Keratinocyte (primary cell): ENCODE data around the gene SPATA13. TPM values are rescaled to one million over a fixed set of nuclear protein-coding genes. Genes with fewer than 3 reads are reported as not detected.

Source experiments
- DNase-seq: peaks from one replicate; pipeline ENCODE4 v3.0.0-alpha.2; 2011; ENCODE audit warnings: low read depth, missing footprints, low spot score
- FAIRE-seq: peaks from 2 replicates; lab custom pipeline; 2011; peaks lifted over from hg19 to GRCh38; lab: Jason Lieb, UNC
- H2AFZ ChIP-seq: 2 replicates; pipeline ENCODE4 v1.6.0; 2012; ENCODE audit warnings: low read length, control low read depth, inconsistent platforms; ENCODE audit not compliant: control insufficient read depth
- H3K27ac ChIP-seq: 2 replicates; pipeline ENCODE4 v1.5.1; 2011; ENCODE audit warnings: low read length; ENCODE audit not compliant: control insufficient read depth, insufficient read depth
- H3K27me3 ChIP-seq: 3 replicates; pipeline ENCODE4 v1.6.0; 2011; ENCODE audit warnings: low read length; ENCODE audit not compliant: control insufficient read depth, insufficient read depth; ENCODE audit errors: extremely low read depth
- H3K36me3 ChIP-seq, 2 experiments: 2 replicates in 1 of 2; 3 replicates in 1 of 2; pipeline ENCODE4 v1.5.1; 2011; ENCODE audit warnings: low read length in 2 of 2, mild to moderate bottlenecking in 1 of 2; ENCODE audit not compliant: control insufficient read depth in 2 of 2, insufficient read depth in 2 of 2; ENCODE audit errors: extremely low read depth in 1 of 2
- H3K4me1 ChIP-seq: 3 replicates; pipeline ENCODE4 v1.5.1; 2011; ENCODE audit warnings: low read length; ENCODE audit not compliant: control insufficient read depth, insufficient read depth; ENCODE audit errors: extremely low read depth
- H3K4me2 ChIP-seq: 3 replicates; pipeline ENCODE4 v1.6.0; 2011; ENCODE audit warnings: low read depth, low read length; ENCODE audit not compliant: control insufficient read depth, insufficient read depth; ENCODE audit errors: extremely low read depth
- H3K4me3 ChIP-seq, 3 experiments: fragments of 200-600 bp in 1 of 3; sonication (generic) in 1 of 3; 2 replicates in 2 of 3; 3 replicates in 1 of 3; pipeline ENCODE4 v1.5.1; 2011 to 2016; ENCODE audit warnings: low read length in 3 of 3, mild to moderate bottlenecking in 3 of 3, control low read depth in 2 of 3, inconsistent platforms in 1 of 3, low read depth in 1 of 3, mixed read lengths in 1 of 3, mixed run types in 1 of 3, moderate library complexity in 1 of 3; ENCODE audit not compliant: control insufficient read depth in 2 of 3, insufficient read depth in 2 of 3; ENCODE audit errors: extremely low read depth in 1 of 3
- H3K79me2 ChIP-seq: 2 replicates; pipeline ENCODE4 v1.6.0; 2012; ENCODE audit warnings: low read length; ENCODE audit not compliant: control insufficient read depth, insufficient read depth
- H3K9ac ChIP-seq: 3 replicates; pipeline ENCODE4 v1.6.0; 2011; ENCODE audit warnings: low read length; ENCODE audit not compliant: control insufficient read depth, insufficient read depth; ENCODE audit errors: extremely low read depth
- H3K9me1 ChIP-seq: 3 replicates; pipeline ENCODE4 v1.6.0; 2011; ENCODE audit warnings: low read length; ENCODE audit not compliant: control insufficient read depth, insufficient read depth; ENCODE audit errors: extremely low read depth
- H3K9me3 ChIP-seq: 2 replicates; pipeline ENCODE4 v1.5.1; 2012; ENCODE audit warnings: low read depth, low read length; ENCODE audit not compliant: control insufficient read depth
- H4K20me1 ChIP-seq: 3 replicates; pipeline ENCODE4 v1.6.0; 2011; ENCODE audit warnings: low read length; ENCODE audit not compliant: control insufficient read depth, insufficient read depth; ENCODE audit errors: extremely low read depth
- CTCF ChIP-seq, 3 experiments: IDR thresholded peaks in 1 of 3; conservative IDR thresholded peaks in 1 of 3; optimal IDR thresholded peaks in 1 of 3; 2 replicates in 2 of 3; 3 replicates in 1 of 3; pipeline versions ENCODE3 to v1.5.1; 2011; ENCODE audit warnings: low read length in 3 of 3, mild to moderate bottlenecking in 3 of 3, moderate library complexity in 2 of 3, control low read depth in 1 of 3, inconsistent platforms in 1 of 3; ENCODE audit not compliant: insufficient read depth in 2 of 3; ENCODE audit errors: extremely low read depth in 1 of 3
- EZH2 ChIP-seq: IDR thresholded peaks from one replicate; pipeline ENCODE4 v1.6.1; 2012; ENCODE audit warnings: inconsistent platforms, mild to moderate bottlenecking, low read length, moderate library complexity
- dilution Hi-C: fragments of 300-500 bp; cut with MboI; formaldehyde crosslinking; loops from one replicate; pipeline ENCODE4 v1.7.0; 2020; ENCODE audit warnings: low sequenced_read_pairs; ENCODE audit not compliant: extremely low pct_ligation_motif_present
- polyA plus RNA-seq, 5 experiments: library from polyadenylated mRNA; depleted of rRNA in 3 of 5; stranded (reverse) in 3 of 5; stranded (forward) in 1 of 5; unstranded in 1 of 5; fragments of >200 nt; gene quantifications; 1 replicate in 1 of 5; 2 replicates in 3 of 5; 3 replicates in 1 of 5; pipeline versions ENCODE4 v1.2.1 to v1.2.3, GENCODE V29; 2011 to 2012; ENCODE audit warnings: missing spikeins in 2 of 5, low read depth in 1 of 5, low replicate concordance in 1 of 5

The SPATA13 gene
- polyA plus RNA-seq, 1 donor (not counting 4 experiments of a cell fraction or from before 2014, with no cell fraction given) = 1.2 TPM

- H3K9me3 ChIP-seq = no peaks in the 10 kb centered on the region
- DNase-seq (no peak), FAIRE-seq (no peak)
- no peaks in the 10 kb centered on the region for H4K20me1 ChIP-seq
- TF ChIP-seq CTCF (optimal IDR thresholded peaks at IDR 0.05 in 1 of 3, IDR thresholded peaks at IDR 0.05 in 1 of 3, conservative IDR thresholded peaks at IDR 0.05 in 1 of 3; ENCODE audit: extremely low read depth in 1 of 3, insufficient read depth in 2 of 3, low read length in 3 of 3) (no peak), EZH2 (no peak)
- no peaks in the 10 kb centered on the region for H3K27me3 ChIP-seq
- H3K4me3 ChIP-seq = no peak overlapping the region
- no peak overlapping the region for H3K27ac ChIP-seq
- no peaks in the 10 kb centered on the region for H3K4me1 ChIP-seq
- no peaks in the 10 kb centered on the region for H3K36me3 ChIP-seq
- H3K9me1 ChIP-seq = no peaks in the 10 kb centered on the region
- H3K9ac ChIP-seq = no peak overlapping the region
- no peaks in the 10 kb centered on the region for H3K79me2 ChIP-seq
- H3K4me2 ChIP-seq = no peak overlapping the region
- dilution Hi-C loops = no loop called here
- peak overlapping the region; percentile 40 for H2AFZ ChIP-seq
Observed at GRCh38 chr13:24237356-24237755, 76.8 kb downstream of the SPATA13 start.

GRCh38 chr13:24241336-24241735 is 80.8 kb downstream of the SPATA13 start:
- Histone ChIP-seq H3K4me1 (no peaks in the 10 kb centered on the region), H3K9ac (no peak overlapping the region), H3K4me2 (no peak overlapping the region), H3K4me3 (no peak overlapping the region), H3K9me3 (no peaks in the 10 kb centered on the region), H2AFZ (no peak overlapping the region), H3K27ac (no peak overlapping the region), H3K36me3 (no peaks in the 10 kb centered on the region), H3K79me2 (no peaks in the 10 kb centered on the region), H3K9me1 (no peaks in the 10 kb centered on the region), H3K27me3 (no peaks in the 10 kb centered on the region), H4K20me1 (no peaks in the 10 kb centered on the region)
- DNase-seq = no peak
- FAIRE-seq = no peak
- dilution Hi-C loops = no loop called here
- no peak for TF ChIP-seq EZH2
- TF ChIP-seq CTCF (optimal IDR thresholded peaks at IDR 0.05 in 1 of 3, IDR thresholded peaks at IDR 0.05 in 1 of 3, conservative IDR thresholded peaks at IDR 0.05 in 1 of 3; ENCODE audit: extremely low read depth in 1 of 3, insufficient read depth in 2 of 3, low read length in 3 of 3) = no peak
